ENCODE results near the gene HAO1.
"Not testable (repeated sequence)": the region's sequence is repeated elsewhere in the genome, so short reads cannot be mapped to it uniquely, and the experiment has no call there.

The HAO1 gene

GRCh38 chr20:7940341-7940740 is at the start of gene HAO1:
Gene HAO1, minus strand, starts transcription at chr20:7940458. Its CDS starts 36 bp downstream, at chr20:7940422.
- DNase-seq (ENCODE audit: low read depth in 1 of 2, low spot score in 1 of 2): no peak

GRCh38 chr20:7989379-7989778 is 49.1 kb upstream of the HAO1 start:
- no peak for DNase-seq (ENCODE audit: low read depth in 1 of 2, low spot score in 1 of 2)

DNA sequence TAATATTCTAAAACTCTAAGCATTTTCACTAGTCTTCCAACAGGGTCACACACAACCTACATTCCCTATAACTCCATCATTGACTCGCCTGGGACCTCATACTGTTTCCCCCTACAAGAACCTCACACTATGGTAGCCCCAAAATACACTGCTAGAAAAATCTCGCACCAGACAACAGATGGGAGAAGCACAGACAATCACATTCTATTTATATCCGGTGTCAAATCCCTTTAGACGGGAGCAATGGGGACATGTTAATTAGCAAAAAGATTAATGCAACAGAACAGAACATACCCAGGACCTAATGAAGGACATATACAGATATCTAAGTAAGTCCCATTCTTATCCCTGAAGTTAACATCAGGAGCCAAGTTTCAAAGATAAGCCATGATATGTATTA is 45.7 kb upstream of the HAO1 start:
- no peak for DNase-seq (ENCODE audit: low read depth in 1 of 2, low spot score in 1 of 2)

- DNase-seq (ENCODE audit: low read depth in 1 of 2, low spot score in 1 of 2): no peak
Measured at GRCh38 chr20:7984192-7984591, 43.9 kb upstream of the HAO1 start.

GRCh38 chr20:7981374-7981773 is 41.1 kb upstream of the HAO1 start:
- no peak for DNase-seq (ENCODE audit: low read depth in 1 of 2, low spot score in 1 of 2)

DNA sequence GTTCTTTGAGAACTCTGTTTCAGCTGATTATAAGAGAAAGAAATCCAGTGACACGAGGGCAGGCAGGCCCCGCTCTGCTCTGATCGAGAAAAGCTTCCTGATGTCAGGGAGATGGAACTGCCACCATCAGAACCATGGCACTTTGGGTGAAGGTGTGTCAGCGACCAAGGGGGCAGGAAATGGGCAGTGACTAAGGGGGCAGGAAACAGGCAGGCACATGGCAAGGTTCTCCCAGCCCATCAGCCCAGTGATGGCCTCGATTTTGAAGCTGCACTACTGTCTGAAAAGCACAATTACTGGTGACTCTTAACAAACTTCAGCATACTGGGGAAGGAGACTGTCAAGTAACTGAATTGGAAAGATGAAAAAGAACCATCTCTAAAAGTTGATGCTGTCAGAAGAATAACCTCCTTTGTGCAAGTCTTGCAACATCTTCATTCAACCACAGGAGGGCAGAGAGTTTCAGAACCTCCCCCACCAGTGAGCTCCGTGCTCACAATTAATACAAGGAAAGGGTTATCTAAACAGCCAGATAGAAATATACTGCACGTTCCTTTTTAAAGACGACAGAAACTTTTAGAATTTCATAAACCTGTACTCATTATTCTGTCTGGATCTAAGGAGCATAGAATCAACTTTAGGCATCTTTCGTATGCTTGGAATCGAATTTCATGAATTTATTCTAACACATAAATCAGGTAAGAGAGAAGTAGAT is 40.2 kb upstream of the HAO1 start:
- no peak for DNase-seq (ENCODE audit: low read depth in 1 of 2, low spot score in 1 of 2)

DNA sequence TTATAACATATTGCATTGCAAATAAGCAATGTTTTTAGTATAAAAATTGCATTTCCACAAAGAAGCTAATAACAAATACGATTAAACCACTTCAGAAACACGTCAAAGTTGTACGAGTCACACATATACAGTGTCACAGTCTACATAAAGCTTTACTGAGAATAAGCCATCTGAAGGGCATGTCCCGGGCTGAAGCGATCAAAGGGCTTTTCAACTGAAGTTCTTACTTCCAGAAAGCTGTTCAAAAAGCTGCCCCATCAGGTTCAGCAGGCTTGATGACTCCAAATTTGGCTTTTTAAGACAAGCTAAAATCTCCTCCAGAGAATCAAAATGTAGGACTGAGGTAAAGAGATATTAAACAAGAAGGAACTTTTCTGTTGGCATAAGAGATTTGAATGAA is 37.5 kb upstream of the HAO1 start:
- DNase-seq (ENCODE audit: low read depth in 1 of 2, low spot score in 1 of 2): no peak

DNA sequence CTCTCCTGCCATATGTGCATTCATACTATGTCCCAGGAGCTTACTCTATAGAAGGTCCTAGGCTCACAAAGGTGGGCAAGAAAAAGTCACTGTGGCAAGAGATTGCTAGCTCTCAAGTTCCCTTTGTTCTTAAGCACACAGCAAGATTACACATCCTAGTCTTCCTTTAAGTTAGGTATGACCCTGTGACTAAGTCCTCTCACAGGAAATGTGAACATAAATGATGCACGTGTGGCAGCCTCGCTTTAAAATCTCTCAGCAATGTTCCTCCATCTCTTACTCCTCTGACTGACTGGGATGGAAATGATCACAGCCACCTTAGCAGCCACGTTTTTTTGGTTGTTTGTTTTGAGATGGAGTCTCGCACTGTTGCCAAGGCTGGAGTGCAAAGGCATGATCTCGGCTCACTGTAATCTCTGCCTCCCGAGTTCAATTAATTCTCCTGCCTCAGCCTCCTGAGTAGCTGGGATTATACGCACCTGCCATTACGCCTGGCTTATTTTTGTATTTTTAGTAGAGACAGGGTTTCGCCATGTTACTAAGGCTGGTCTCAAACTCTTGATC is 35.7 kb upstream of the HAO1 start:
- no peak for DNase-seq (ENCODE audit: low read depth in 1 of 2, low spot score in 1 of 2)

DNA sequence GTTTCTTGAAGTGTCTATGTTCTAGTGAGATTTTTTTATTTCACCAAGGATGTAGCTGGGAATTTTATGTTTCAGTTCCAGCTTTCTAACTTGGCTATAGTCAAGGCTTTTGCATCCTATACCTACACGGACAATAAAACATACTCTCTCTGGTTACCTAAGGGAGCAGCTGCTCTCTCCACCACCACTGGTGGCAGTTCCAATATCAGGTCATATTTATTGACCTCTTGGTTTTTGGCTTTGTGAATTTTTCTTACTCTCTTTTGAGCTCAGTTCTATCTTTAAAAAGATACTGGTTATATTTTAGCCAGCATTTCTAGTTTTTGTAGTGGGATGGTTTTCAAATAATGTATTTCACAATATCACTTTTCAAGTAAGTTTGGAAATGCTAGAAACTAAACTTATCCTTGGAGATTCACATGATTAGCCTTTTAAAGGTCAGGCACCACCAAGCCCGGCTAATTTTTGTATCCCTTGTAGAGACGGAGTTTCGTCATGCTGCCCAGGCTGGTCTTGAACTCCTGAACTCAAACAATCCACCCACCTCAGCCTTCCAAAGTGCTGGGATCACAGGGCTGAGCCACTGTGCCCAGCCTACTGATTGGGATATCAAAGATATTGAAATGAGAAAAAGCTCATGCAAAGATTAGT is 34.7 kb upstream of the HAO1 start:
- DNase-seq (ENCODE audit: low read depth in 1 of 2, low spot score in 1 of 2): no peak

DNA sequence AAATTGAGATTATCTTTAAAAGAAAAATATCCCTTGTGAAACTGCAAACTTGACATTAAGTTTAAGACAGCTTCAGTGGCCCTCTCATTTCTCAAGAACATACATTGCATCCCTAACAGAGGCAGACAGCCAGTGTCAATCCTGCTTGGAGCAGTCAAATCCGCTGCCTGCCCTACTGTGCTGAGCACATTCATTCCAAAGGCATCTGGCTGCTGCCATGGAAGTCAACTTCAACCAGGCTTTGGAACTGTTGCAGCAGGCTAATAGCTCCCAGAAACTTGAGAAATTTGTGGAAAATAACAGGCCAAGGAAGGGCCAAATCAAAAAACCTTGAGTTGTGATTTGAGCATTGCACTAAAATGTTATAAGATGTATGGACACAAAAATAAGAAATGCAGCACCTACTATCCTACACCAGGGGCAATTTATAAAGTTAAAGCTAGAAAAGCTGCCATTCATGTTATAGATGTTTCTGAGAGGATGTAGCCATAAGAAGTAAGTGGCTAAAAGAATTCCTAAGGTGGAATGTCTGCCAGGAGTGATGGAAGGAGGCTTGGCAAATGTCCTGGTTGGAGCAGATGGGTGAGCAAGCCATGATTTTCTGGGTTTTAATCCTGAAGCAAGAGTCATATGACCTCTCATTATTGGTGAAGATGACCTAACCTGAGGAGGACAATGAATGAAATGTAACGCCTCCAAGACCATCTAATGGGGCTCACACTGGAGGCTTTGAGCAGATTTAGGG is 31.4 kb upstream of the HAO1 start:
- DNase-seq (ENCODE audit: low read depth in 1 of 2, low spot score in 1 of 2): no peak

DNA sequence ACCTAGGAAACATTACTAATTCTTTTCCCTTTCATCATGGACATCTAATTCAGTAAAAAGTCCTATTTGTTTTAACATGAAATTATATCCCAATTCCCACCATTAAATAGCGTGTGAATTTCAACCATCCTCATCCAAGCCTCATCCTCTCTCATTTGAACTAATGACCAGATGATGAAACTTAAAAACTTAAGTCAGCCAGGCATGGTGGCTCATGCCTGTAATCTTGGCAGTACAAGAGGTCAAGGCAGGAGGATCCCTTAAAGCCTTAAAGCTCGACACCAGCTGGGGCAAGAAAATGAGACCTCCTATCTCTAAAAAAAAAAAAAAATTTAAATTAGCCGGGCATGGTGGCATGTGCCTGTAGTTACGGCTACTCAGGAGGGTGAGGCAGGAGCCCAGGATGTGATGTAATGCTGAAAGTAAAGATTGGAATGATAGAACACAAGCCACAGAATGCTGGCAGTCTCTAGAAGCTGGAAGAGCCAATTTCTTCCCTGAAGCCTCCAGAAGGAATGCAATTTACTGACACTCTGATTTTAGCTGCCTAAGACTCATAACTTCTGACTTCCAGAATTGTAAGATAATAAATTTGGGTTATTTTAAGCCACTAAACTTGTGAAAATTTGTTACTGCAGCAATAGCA is 27.1 kb upstream of the HAO1 start:
- no peak for DNase-seq (ENCODE audit: low read depth in 1 of 2, low spot score in 1 of 2)

- no peak for DNase-seq (ENCODE audit: low read depth in 1 of 2, low spot score in 1 of 2)
Measured at GRCh38 chr20:7966176-7966575, 25.9 kb upstream of the HAO1 start.

DNA sequence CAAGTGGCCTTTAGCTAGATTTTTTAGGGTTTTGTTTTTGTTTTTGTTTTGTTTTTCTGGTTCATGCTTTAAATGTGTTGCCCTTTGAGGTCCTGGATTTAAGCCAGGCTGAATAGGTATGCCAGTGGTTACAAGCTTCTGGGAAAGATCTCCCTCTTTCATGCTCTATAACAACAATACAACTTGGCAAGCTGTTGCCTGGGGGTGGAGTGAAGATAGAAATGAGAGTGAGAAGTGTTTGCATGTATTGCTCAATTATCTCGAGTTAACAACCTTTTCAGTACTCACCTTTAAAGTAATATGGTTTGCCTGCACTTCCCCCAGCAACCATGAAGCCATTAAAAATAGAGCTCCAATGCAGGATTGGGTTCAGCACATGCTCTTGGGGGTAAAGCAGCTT is 19.2 kb upstream of the HAO1 start:
- DNase-seq (ENCODE audit: low read depth in 1 of 2, low spot score in 1 of 2): no peak

- DNase-seq (ENCODE audit: low read depth in 1 of 2, low spot score in 1 of 2): not testable (repeated sequence)
Measured at GRCh38 chr20:7956561-7956960, 16.3 kb upstream of the HAO1 start.

DNA sequence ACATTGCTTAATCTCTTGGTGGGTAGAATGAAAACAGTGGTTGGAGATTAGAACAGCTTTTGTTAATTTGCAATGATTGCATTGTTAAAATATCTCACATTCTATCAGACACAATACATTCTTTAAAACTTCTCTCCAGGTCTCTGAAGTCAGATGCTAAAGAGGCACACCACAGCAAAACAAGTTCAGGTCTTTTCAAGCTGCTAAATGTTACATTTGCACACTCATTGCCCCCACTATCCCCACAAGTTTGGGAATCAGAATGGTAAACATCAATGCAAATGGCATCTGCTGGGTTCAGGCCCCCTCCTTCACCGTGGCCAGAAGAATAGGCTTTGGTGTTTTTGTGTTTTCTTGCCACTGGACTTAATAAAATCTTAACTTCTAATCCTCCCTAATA is 10.1 kb upstream of the HAO1 start:
- DNase-seq (ENCODE audit: low read depth in 1 of 2, low spot score in 1 of 2): no peak

GRCh38 chr20:7943891-7944290 is 3.6 kb upstream of the HAO1 start:
- no peak for DNase-seq (ENCODE audit: low read depth in 1 of 2, low spot score in 1 of 2)

GRCh38 chr20:7939663-7940062 is 595 bp downstream of the HAO1 start:
- no peak for DNase-seq (ENCODE audit: low read depth in 1 of 2, low spot score in 1 of 2)

- DNase-seq (ENCODE audit: low read depth in 1 of 2, low spot score in 1 of 2): no peak
Measured at GRCh38 chr20:7938058-7938457, 2.2 kb downstream of the HAO1 start.

DNA sequence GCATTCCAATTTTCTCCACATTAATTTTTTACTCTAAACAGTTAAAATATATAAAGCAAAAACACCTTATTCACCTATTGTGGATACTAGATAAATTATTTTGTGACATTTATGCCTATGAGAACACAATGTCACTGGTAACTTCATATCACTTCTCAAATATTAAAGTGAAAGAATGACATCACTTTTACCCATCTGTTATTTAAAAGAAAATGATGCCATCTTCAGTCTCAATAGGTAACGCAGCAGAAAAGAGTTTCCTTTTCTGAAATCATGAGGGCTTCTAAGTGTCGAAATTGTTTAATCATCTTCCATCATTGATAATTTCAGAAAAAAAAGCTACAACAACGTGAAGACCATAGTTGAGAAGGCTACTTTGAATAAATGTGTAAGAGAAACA is 2.9 kb downstream of the HAO1 start:
- DNase-seq (ENCODE audit: low read depth in 1 of 2, low spot score in 1 of 2): no peak

DNA sequence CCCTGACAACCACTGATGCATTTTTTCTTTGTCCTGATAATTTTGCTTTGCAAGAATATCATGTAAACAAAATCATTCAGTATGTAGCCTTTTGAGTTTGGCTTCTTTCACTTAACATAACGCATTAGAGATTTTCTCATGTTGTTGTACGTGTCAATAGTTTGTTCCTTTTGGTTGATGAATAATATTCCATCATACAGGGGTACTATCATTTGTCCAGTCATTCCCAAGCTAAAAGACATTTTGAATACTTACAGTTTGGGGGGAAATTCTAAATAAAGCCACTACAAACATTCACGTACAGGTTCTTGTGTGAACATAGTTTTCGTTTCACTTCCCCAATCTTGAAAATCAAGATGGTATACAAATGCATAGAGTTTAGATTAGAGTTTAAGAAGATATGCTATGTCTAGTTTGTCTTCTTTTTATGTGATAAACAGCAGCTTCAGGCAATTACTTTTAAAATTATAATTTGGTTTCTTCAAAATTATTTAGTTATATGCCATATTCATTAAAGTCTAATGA is 5.2 kb downstream of the HAO1 start:
- DNase-seq (ENCODE audit: low read depth in 1 of 2, low spot score in 1 of 2): no peak

DNA sequence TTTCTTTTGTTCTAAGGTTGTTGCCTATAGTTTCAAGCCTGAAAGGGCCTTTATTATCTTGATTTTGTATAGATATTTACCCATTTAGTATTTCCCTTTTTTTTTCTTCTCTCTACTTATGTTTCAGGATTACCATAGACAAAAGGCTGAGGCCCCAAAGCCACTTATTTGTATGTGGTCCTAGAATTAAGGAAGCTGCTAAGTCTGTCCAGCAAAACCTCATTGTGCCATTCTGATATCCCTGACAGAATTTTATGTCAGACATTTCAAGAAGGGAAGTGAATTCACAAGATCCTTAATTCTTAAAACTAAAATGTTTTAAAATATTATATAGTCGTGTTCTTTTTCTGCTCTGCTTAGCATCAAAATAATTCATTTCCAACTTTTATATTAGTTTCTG is 6.9 kb downstream of the HAO1 start:
- no peak for DNase-seq (ENCODE audit: low read depth in 1 of 2, low spot score in 1 of 2)

Data from activated T-helper 1 cell treated with anti-CD3 and anti-CD28 coated beads, Interleukin-2, amount 50 U/mL, for 16 hours (primary cell).